NCI-H69 (cell line): Measurements from ENCODE around the gene PTP4A2.
"Not testable (repeated sequence)": the region's sequence is repeated elsewhere in the genome, so short reads cannot be mapped to it uniquely, and the experiment has no call there.

Source experiments
- DNase-seq: peaks from one replicate; lab custom pipeline; 2025; lab: John Stamatoyannopoulos, UW

The PTP4A2 gene

DNA sequence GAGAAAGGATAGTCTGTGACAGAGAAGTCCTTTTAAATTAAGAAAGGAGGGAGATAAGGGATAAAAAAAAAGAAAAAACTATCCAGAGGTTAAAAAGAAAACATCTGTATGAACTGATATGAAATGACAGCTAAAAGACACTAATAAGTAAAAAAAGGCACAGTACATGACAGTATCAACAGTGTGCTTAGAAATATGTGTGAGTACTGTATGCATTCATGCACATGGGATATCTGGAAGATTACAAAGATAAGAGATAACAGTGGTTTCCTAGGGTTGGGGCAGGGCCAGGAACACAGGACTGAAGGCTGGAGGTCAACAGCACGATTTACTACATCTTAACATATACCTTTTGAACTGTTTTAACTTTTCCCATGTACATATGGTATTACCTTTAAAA is 13.3 kb downstream of the PTP4A2 start:
- DNase-seq: no peak

- no peak for DNase-seq
These were observed 14.2 kb downstream of the PTP4A2 start for GRCh38 chr1:31923901-31924535.

DNA sequence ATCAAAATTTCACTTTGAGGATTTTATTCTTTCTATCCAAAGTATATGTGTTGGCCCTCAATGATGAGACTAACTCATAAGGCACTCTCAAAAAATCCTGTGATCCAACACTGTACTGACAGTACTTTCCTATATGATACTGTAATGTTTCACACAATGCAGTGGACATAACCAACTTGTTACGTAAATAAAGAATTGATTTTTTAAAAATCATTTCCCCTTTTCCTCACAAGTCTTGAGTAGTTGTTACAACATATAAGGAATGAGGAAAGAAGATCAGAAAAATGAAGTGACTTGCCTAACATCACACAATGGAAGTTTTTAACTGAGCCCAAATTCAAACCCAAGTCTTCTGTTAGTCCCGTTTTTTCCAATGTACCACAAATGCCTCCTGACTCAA is 17.2 kb downstream of the PTP4A2 start:
- DNase-seq: no peak

GRCh38 chr1:31919591-31919990 is 18.6 kb downstream of the PTP4A2 start:
- DNase-seq: no peak

DNA sequence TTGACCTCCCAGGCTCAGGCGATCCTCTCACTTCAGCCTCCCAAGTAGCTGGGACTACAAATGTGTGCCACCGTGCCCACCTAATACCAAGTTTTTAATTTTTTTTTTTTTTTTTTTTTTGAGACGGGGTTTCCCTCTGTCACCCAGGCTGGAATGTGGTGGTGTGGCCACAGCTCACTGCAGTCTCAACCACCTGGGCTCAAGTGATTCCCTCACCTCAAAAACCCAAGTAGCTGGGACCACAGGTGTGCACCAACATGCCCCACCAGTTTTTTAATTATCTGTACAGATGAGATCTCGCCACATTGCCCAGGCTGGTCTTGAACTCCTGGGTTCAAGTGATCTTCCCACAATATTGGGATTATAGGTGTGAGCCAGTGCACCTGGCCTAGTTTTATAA is 22.7 kb downstream of the PTP4A2 start:
- no peak for DNase-seq

- DNase-seq: no peak
These were observed 24.2 kb downstream of the PTP4A2 start for GRCh38 chr1:31913968-31914367.

GRCh38 chr1:31912839-31913239 is 25.3 kb downstream of the PTP4A2 start:
- peak; percentile 84 for DNase-seq

GRCh38 chr1:31911994-31912780 is 26.0 kb downstream of the PTP4A2 start:
- DNase-seq: peak; percentile 65

GRCh38 chr1:31910933-31911332 is 27.2 kb downstream of the PTP4A2 start:
- peak; percentile 80 for DNase-seq

- DNase-seq: no peak
These were observed 28.5 kb downstream of the PTP4A2 start for GRCh38 chr1:31909691-31910090.

- DNase-seq: no peak
These were observed 31.6 kb downstream of the PTP4A2 start for GRCh38 chr1:31906557-31906956.

DNA sequence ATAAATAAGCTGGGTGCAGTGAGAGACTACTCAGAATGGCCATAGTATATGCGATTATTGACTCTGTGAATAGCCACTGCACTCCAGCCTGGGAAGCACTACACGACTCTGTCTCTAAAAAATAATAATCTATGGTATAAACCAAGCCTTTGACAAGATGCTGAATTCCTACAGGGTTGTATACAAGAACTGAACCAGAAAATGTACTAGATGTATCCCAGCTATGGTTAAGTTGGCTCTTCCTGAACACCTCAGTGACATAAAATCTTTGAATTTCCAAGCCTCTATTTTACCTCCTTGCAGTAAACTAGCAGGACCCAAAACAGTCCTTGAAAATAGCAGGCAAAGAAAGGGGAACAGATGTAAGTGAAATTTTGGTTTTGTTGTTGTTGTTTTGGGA is 32.5 kb downstream of the PTP4A2 start:
- no peak for DNase-seq

GRCh38 chr1:31905093-31905509 is 33.1 kb downstream of the PTP4A2 start:
- DNase-seq: no peak

GRCh38 chr1:31904339-31905092 is 33.7 kb downstream of the PTP4A2 start:
- DNase-seq: no peak

GRCh38 chr1:31902510-31902860 is 35.7 kb downstream of the PTP4A2 start:
- no peak for DNase-seq

GRCh38 chr1:31901838-31902509 is 36.2 kb downstream of the PTP4A2 start:
- no peak for DNase-seq

- DNase-seq: no peak
These were observed 37.4 kb downstream of the PTP4A2 start for GRCh38 chr1:31900790-31901189.

DNA sequence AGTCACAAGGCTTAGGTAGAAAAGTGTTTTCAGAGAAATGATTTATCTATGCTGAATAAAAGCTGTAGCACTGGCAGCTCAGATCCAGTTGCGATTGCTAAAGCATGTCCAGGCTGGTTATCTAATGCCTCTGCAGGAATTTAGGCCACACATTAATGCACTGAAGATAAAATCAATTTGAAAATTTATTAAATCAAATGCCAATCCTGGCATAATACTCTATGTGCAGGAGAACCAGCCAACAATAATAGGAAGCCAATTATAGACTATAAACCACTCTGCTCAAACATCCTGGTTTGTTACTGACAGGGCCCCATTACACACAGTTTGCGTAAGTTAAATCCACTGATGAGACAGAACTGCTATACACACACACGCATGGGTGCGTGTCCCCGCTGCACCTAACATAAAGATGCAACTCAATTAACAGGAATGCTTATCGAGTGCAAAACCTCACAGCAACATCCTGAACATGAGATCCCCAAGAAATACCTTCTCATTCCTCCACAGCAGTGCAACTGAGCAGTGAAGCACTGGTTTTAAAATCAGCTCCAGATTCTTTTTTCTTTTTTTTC is 40.6 kb downstream of the PTP4A2 start:
- peak; percentile 27 for DNase-seq

DNA sequence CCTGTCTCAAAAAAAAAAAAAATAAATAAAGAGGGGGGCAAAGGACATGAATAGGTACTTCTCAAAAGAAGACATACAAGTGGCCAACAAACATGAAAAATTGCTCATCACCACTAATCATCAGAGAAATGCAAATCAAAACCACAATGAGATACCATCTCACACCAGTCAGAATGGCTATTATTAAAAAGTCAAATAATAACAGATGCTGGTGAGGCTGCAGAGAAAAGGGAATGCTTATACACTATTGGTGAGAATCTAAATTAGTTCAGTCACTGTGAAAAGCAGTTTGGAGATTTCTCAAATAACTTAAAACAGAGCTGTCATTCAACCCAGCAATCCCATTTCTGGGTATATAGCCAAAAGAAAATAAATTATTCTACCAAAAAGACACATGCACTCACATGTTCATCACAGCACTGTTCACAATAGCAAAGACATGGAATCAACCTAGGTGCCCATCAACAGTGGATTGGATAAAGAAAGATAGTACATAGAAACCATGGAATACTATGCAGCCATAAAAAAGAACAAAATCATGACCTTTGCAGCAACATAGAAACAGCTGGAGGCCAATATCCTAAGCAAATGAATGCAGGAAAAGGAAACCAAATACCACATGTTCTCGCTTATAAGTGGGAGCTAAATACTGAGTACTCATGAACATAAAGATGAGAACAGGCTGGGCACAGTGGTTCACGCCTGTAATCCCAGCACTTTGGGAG is 42.5 kb downstream of the PTP4A2 start:
- not testable (repeated sequence) for DNase-seq

DNA sequence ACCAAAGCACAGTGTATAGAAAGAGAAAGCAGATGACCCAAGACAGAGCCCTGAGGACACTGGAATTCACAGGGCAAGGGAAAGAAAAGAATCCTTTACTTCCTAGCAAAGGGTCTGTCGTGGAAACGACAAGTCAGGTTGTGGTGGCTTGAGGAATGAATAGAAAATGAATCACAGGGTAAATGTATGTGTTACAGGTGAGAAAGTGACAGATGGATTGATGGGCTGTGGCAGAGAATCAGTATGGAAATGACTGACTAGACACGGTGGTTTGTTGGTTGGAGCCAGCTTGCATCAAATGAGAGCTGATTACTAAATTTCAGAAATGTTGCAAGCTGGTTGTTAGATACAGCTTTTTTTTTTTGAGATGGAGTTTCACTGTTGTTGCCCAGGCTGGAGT is 46.9 kb downstream of the PTP4A2 start:
- no peak for DNase-seq

- no peak for DNase-seq
These were observed 49.9 kb downstream of the PTP4A2 start for GRCh38 chr1:31888291-31888690.
